H1 (cell line): ENCODE data around the gene C18orf63. TPM values are rescaled to one million over a fixed set of nuclear protein-coding genes. Genes with fewer than 3 reads are reported as not detected.

Experiments used
- CTCF ChIA-PET: fragments of 300-600 bp; sonication (Branson Sonifier 250); formaldehyde crosslinking; loops from one replicate; lab custom pipeline; 2021; ENCODE audit not compliant: partially characterized antibody; lab: Charles Lee
- POLR2A ChIA-PET: fragments of 300-600 bp; sonication (Branson Sonifier 250); formaldehyde crosslinking; loops from one replicate; lab custom pipeline; 2021; ENCODE audit warnings: inconsistent platforms; ENCODE audit not compliant: partially characterized antibody; lab: Charles Lee
- DNase-seq, 2 experiments: peaks; one replicate each; pipeline versions ENCODE4 v3.0.0 to v3.0.0-alpha.2; 2010 to 2022; ENCODE audit warnings: low spot score in 2 of 2, low read depth in 1 of 2, mixed read lengths in 1 of 2
- FAIRE-seq: peaks from 2 replicates; lab custom pipeline; 2011; peaks lifted over from hg19 to GRCh38; lab: Jason Lieb, UNC
- H2AFZ ChIP-seq: 2 replicates; pipeline ENCODE4 v1.8.1; 2012; ENCODE audit warnings: low read length, inconsistent platforms
- H2AK5ac ChIP-seq: 2 replicates; pipeline ENCODE4 v1.6.1; 2013; ENCODE audit warnings: low read depth, low read length
- H2BK120ac ChIP-seq: replicated peaks from 2 replicates; pipeline ENCODE3; 2013; ENCODE audit warnings: low read depth, low read length, inconsistent platforms
- H2BK12ac ChIP-seq: 2 replicates; pipeline ENCODE4 v1.6.1; 2013; ENCODE audit warnings: low read depth, low read length
- H2BK15ac ChIP-seq: 2 replicates; pipeline ENCODE4 v1.6.1; 2013; ENCODE audit warnings: low read length
- H2BK20ac ChIP-seq: 2 replicates; pipeline ENCODE4 v1.6.1; 2013; ENCODE audit warnings: low read length
- H2BK5ac ChIP-seq: 2 replicates; pipeline ENCODE4 v1.6.1; 2013; ENCODE audit warnings: low read depth, low read length
- H3K14ac ChIP-seq: 2 replicates; pipeline ENCODE4 v1.6.1; 2013; ENCODE audit warnings: inconsistent platforms; ENCODE audit not compliant: insufficient read length
- H3K18ac ChIP-seq: 2 replicates; pipeline ENCODE4 v1.6.1; 2013; ENCODE audit warnings: low read length; ENCODE audit errors: extremely low read depth
- H3K23ac ChIP-seq: 2 replicates; pipeline ENCODE4 v1.6.1; 2013; ENCODE audit warnings: inconsistent platforms; ENCODE audit not compliant: insufficient read length
- H3K23me2 ChIP-seq: 2 replicates; pipeline ENCODE4 v1.6.1; 2013; ENCODE audit warnings: low read depth, low read length
- H3K27ac ChIP-seq: 2 replicates; pipeline ENCODE4 v1.6.1; 2011; ENCODE audit warnings: low read depth, low read length, inconsistent platforms
- H3K27me3 ChIP-seq, 4 experiments: replicated peaks in 1 of 4; 1 replicate in 1 of 4; 2 replicates in 3 of 4; pipeline versions ENCODE4 v1.6.1 to v1.8.1; 2011 to 2013; ENCODE audit warnings: low read length in 3 of 4, mild to moderate bottlenecking in 3 of 4, inconsistent platforms in 2 of 4, mixed read lengths in 2 of 4, moderate library complexity in 1 of 4; ENCODE audit not compliant: control insufficient read depth in 3 of 4, insufficient read depth in 3 of 4; ENCODE audit errors: extremely low read depth in 1 of 4
- H3K36me3 ChIP-seq, 4 experiments: 2 replicates each; pipeline versions ENCODE4 v1.6.1 to v1.8.1; 2011 to 2013; ENCODE audit warnings: mild to moderate bottlenecking in 4 of 4, low read length in 3 of 4, moderate library complexity in 2 of 4, control low read depth in 1 of 4, inconsistent platforms in 1 of 4; ENCODE audit not compliant: insufficient read depth in 4 of 4, control insufficient read depth in 2 of 4
- H3K4ac ChIP-seq: replicated peaks from 2 replicates; pipeline ENCODE3; 2013; ENCODE audit warnings: low read length, low read depth, mixed read lengths, inconsistent platforms; ENCODE audit not compliant: insufficient read length
- H3K4me1 ChIP-seq, 4 experiments: replicated peaks in 1 of 4; 1 replicate in 1 of 4; 2 replicates in 3 of 4; pipeline versions ENCODE4 v1.6.1 to v1.8.1; 2011 to 2013; ENCODE audit warnings: low read length in 3 of 4, inconsistent platforms in 2 of 4, mixed read lengths in 1 of 4; ENCODE audit not compliant: insufficient read depth in 4 of 4, control insufficient read depth in 3 of 4
- H3K4me2 ChIP-seq, 2 experiments: 2 replicates each; pipeline versions ENCODE4 v1.6.1 to v1.8.1; 2011 to 2013; ENCODE audit warnings: low read depth in 2 of 2, low read length in 2 of 2, control low read depth in 1 of 2, inconsistent platforms in 1 of 2, mild to moderate bottlenecking in 1 of 2; ENCODE audit not compliant: insufficient read depth in 1 of 2
- H3K4me3 ChIP-seq, 4 experiments: fragments of 200-600, 300-600 bp in 1 of 4; sonication (generic), shearing (Covaris generic), sonication (Bioruptor Twin) in 1 of 4; 2 replicates each; pipeline versions ENCODE4 v1.5.1 to v1.8.1; 2011 to 2016; ENCODE audit warnings: low read length in 4 of 4, low read depth in 3 of 4, control low read depth in 2 of 4, inconsistent platforms in 2 of 4, mild to moderate bottlenecking in 2 of 4, mixed read lengths in 1 of 4, moderate library complexity in 1 of 4; ENCODE audit not compliant: insufficient read depth in 2 of 4; ENCODE audit errors: extremely low read depth in 1 of 4
- H3K56ac ChIP-seq: replicated peaks from 2 replicates; pipeline ENCODE3; 2013; ENCODE audit warnings: low read depth, mild to moderate bottlenecking, mixed read lengths, low read length, inconsistent platforms; ENCODE audit not compliant: insufficient read length
- H3K79me1 ChIP-seq: 2 replicates; pipeline ENCODE4 v1.6.1; 2013; ENCODE audit warnings: low read depth, low read length, control low read depth
- H3K79me2 ChIP-seq, 2 experiments: 2 replicates each; pipeline versions ENCODE4 v1.6.1 to v1.8.1; 2012 to 2013; ENCODE audit warnings: low read length in 2 of 2, mild to moderate bottlenecking in 2 of 2, inconsistent platforms in 1 of 2; ENCODE audit not compliant: insufficient read depth in 2 of 2, control insufficient read depth in 1 of 2
- H3K9ac ChIP-seq, 4 experiments: replicated peaks in 1 of 4; 1 replicate in 1 of 4; 2 replicates in 3 of 4; pipeline versions ENCODE4 v1.6.1 to v1.8.1; 2011 to 2013; ENCODE audit warnings: low read depth in 3 of 4, low read length in 3 of 4, control low read depth in 2 of 4, mild to moderate bottlenecking in 2 of 4, moderate library complexity in 2 of 4, inconsistent platforms in 1 of 4; ENCODE audit errors: extremely low read depth in 1 of 4
- H3K9me3 ChIP-seq, 2 experiments: 2 replicates each; pipeline versions ENCODE4 v1.6.1 to v1.8.1; 2012 to 2013; ENCODE audit warnings: mild to moderate bottlenecking in 2 of 2, moderate library complexity in 2 of 2, control low read depth in 1 of 2, inconsistent platforms in 1 of 2, low read depth in 1 of 2, low read length in 1 of 2, mixed read lengths in 1 of 2; ENCODE audit not compliant: insufficient read depth in 2 of 2
- H4K20me1 ChIP-seq, 2 experiments: replicated peaks in 1 of 2; 2 replicates each; pipeline versions ENCODE3 to v1.8.1; 2011 to 2013; ENCODE audit warnings: inconsistent platforms in 2 of 2, low read length in 2 of 2, mild to moderate bottlenecking in 1 of 2; ENCODE audit not compliant: insufficient read depth in 2 of 2, control insufficient read depth in 1 of 2
- H4K5ac ChIP-seq: 2 replicates; pipeline ENCODE4 v1.6.1; 2013; ENCODE audit warnings: low read length, low read depth, mixed read lengths, inconsistent platforms; ENCODE audit not compliant: insufficient read length
- H4K8ac ChIP-seq: 2 replicates; pipeline ENCODE4 v1.8.0; 2013; ENCODE audit warnings: mild to moderate bottlenecking, moderate library complexity, low read length, inconsistent platforms; ENCODE audit not compliant: insufficient read depth; ENCODE audit errors: extremely low read depth
- H4K91ac ChIP-seq: replicated peaks from 2 replicates; pipeline ENCODE3; 2013; ENCODE audit warnings: low read length, mixed read lengths, inconsistent platforms; ENCODE audit not compliant: insufficient read length
- ASH2L ChIP-seq: fragments of 200-600, 300-600 bp; sonication (generic); IDR thresholded peaks from one replicate; pipeline ENCODE4 v1.7.1; 2017; ENCODE audit warnings: low read length
- CBX8 ChIP-seq: fragments of 300-800, 300-1000 bp; sonication (generic); IDR thresholded peaks from 2 replicates; pipeline ENCODE4 v1.7.1; 2016; ENCODE audit warnings: low read depth, low read length, borderline replicate concordance
- RXRA ChIP-seq: IDR thresholded peaks from 2 replicates; pipeline ENCODE4 v1.6.1; 2011; ENCODE audit warnings: low read depth, mild to moderate bottlenecking, low read length, moderate library complexity; ENCODE audit not compliant: insufficient read depth
- TBP ChIP-seq: IDR thresholded peaks from 2 replicates; pipeline ENCODE4 v1.6.1; 2011; ENCODE audit warnings: low read depth, low read length, improper control_type of control experiment
- USF2 ChIP-seq: IDR thresholded peaks from 2 replicates; pipeline ENCODE4 v1.6.1; 2011; ENCODE audit warnings: low read length, improper control_type of control experiment
- WGBS, 2 experiments: shearing (Covaris generic) in 1 of 2; methylation state at CpG; one replicate each; pipeline versions ENCODE4 v1.1.6 to v1.1.7; 2013 to 2015; ENCODE audit warnings: low lambda C conversion rate in 2 of 2, mixed read lengths in 2 of 2, inconsistent platforms in 1 of 2, low coverage in 1 of 2, missing lambda C conversion rate in 1 of 2; ENCODE audit not compliant: insufficient replicate concordance in 2 of 2, insufficient coverage in 1 of 2, insufficient read length in 1 of 2; ENCODE audit errors: extremely low coverage in 1 of 2, missing lambda C conversion rate in 1 of 2; 5-methylcytosine and 5-hydroxymethylcytosine counted together
- polyA plus RNA-seq, 7 experiments: library from polyadenylated mRNA; depleted of rRNA in 3 of 7; stranded (reverse) in 5 of 7; unstranded in 2 of 7; fragments of >200 nt in 5 of 7; fragments of 200-250 nt in 2 of 7; gene quantifications; 1 replicate in 5 of 7; 2 replicates in 1 of 7; 4 replicates in 1 of 7; pipeline versions ENCODE4 v1.2.1 to v1.2.3, GENCODE V29; 2011 to 2013; ENCODE audit warnings: missing spikeins in 2 of 7, mixed read lengths in 2 of 7
- total RNA-seq: library from RNA; stranded (reverse); fragmentation: NEBNext Ultra II Directional; extraction: Animal tissue kit (Norgen Biotek cat#: 25700); gene quantifications from 2 replicates; pipeline ENCODE4 v1.2.1, GENCODE V29; 2021

Gene C18orf63
- total and polyA plus RNA-seq, 2 of the 8 experiments (the other 6 are each of a cell fraction or from before 2014, with no cell fraction given): not detected

DNA sequence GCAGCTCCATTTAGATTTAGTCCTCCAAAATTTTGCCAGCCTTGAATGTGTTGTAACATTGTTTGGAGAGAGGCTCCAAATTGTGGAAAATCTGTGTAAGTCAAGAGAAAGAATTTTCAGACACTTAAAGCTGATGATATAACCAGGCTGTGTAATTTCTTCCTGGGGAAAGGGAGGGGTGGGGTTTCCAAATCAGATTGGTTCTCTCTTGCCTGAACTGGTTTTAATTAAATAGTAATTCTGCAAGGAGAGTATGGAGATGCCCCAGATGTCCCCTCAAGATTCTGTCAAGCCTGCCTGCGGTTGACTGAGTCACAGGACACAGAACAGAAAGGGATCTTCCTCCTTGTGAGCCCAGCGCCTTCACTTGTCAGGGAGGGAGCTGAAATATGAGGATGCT, 54.5 kb downstream of the C18orf63 start:
- CTCF ChIA-PET: interaction anchor here (1.1 to 1.9 kb wide), 2 partner anchors 46 to 105 kb away, joined by 3 to 8 read pairs; no protein-coding TSS in a partner anchor
- Histone ChIP-seq H3K4me2 (no peak overlapping the region), H2BK15ac (no peak overlapping the region), H3K18ac (no peak overlapping the region), H3K23me2 (0 out of 2 replicates have a peak, but pooled peaks cover 2% of the 10 kb centered on the region), H2BK5ac (no peak overlapping the region), H3K4me1 (no peaks in the 10 kb centered on the region), H3K27me3 (no peaks in the 10 kb centered on the region), H3K9me3 (no peaks in the 10 kb centered on the region), H3K79me2 (no peaks in the 10 kb centered on the region), H4K8ac (no peak overlapping the region), H2BK12ac (no peak overlapping the region), H2BK120ac (no peak overlapping the region), H4K5ac (no peak overlapping the region), H4K91ac (no peak overlapping the region), H2AFZ (no peak overlapping the region), H2AK5ac (no peak overlapping the region), H4K20me1 (no peaks in the 10 kb centered on the region), H3K23ac (no peak overlapping the region), H3K9ac (no peak overlapping the region), H2BK20ac (no peak overlapping the region), H3K4ac (no peak overlapping the region), H3K36me3 (no peaks in the 10 kb centered on the region), H3K14ac (no peak overlapping the region), H3K56ac (no peak overlapping the region), H3K79me1 (no peaks in the 10 kb centered on the region), H3K4me3 (no peak overlapping the region), H3K27ac (no peak overlapping the region)
- POLR2A ChIA-PET: no interaction called here
- DNase-seq (no peak), FAIRE-seq (no peak)
- 91% methylated on average over 2 of the region's 2 CpGs; no CpG with 5 or more reads in 1 of the 2 experiments for WGBS, 2 experiments
- no peak for TF ChIP-seq USF2
- no peak for TF ChIP-seq TBP
- no peak for TF ChIP-seq RXRA
- no peak for TF ChIP-seq ASH2L
- no peak for TF ChIP-seq CBX8
